ENCODE data around the gene P2RY6.

The P2RY6 gene

DNA sequence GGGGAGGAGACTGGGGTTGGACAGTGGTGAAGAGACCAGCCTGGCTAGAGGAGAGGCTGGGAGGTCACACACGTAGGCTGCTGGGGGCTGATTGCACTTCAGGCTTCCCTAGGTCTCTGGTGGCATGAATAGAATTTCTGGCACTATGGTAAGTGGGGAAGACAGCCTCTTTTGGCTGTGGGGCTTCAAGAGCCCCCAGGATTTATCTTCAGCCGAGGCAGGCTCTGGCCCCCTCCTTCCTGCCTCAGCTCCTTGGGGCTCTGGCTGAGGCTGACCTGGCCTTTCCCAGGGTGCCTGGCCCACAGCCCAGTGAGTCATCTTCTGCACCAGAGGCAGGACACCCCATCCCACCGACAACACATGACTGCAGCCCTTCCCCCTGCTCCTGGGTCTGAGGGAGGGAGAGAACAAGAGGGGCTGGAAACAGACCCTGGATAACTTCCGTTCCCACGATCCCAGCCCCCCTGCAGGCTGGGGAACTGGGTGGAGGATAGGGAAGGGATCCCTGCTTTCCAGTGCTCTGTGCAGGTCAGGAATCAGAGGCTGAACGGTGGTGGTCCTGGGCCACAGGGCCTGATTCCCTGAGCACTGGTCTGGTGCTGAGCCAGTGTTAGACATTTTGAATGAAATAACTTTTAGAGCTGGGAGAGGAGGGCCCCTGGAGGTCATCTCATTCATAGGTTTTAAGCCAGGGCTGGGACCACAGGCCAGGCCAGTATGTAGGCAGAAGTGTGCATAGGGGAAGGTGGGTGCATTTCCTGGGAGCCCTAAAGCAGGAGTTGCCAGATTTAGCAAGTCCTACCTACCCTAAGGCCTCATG is 62.5 kb downstream of the P2RY6 start:
- peak; percentile 81 for DNase-seq (ENCODE audit: low spot score)

DNA sequence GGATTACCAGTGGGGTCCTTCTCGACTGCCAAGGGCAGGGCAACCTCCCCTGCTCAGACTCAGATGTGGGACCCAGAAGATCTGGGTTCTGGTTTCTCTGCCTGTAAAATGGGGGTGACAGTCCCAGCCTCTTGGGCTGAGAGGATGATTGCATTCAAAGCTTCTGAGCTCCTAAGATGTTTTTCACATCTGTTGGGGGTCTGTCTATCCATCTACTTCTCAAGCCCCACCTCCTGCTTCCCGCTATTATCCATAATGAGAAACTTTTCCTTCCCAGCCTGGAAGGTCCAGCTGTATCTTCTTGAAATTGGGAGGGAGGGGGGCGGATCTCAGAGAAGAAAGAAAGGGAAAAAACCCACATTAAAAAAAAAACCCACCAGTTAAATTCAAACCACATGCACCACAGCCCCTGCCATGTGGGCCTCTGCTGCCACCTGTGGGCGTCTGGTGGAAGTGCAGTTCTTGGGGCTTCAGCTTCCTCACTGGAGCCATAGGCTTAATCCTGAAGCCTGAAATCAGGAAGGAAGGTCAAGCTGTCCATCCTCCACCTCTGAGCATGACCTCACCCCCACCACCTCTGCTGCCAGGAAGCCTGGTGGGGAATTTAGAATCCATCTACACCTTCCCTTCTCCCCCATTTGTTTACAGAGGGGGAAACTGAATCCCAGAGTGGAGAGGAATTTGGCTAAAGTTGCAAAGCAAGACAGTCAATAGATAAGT is 63.2 kb downstream of the P2RY6 start:
- peak; percentile 88 for DNase-seq (ENCODE audit: low spot score)

DNA sequence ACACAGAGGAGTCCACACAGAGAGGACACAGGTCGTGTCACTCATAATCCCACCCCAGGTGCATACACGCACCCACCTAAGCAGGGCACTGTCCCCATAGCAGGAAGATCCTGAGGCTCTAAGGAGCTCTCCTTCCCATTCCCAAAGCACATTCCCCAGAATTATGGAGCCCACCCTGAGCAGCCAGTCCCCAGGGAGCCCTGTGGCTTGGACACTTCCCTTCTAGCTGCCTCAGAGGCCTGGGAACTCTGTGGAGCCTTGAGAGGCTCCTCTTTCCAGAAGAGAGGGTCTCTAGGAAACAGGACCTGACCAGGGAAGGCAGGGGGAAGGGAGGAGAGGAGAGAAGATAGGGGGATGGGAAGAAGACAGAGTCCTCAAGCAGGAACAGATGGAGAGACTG is 65.7 kb downstream of the P2RY6 start:
- no peak for DNase-seq (ENCODE audit: low spot score)

DNA sequence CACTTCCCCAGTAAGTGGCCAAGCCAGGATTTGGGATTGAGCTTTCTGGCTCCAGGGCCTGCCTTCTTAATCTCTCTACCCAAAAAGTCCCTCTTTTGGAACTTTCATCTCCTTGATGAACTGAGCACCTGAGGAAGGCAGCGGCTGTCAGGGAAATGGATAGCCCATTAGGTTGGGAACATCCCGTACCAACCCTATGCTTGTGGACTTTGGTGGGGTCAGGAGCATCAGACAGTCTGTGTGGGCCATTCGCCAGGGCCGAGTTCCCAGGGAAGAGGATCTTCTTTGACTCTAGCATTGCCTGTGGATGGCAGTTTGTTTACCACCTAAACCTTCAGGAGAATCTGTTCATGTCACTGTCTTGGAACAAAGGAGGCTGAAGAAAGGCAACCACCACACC is 66.1 kb downstream of the P2RY6 start:
- DNase-seq (ENCODE audit: low spot score), result no peak

DNA sequence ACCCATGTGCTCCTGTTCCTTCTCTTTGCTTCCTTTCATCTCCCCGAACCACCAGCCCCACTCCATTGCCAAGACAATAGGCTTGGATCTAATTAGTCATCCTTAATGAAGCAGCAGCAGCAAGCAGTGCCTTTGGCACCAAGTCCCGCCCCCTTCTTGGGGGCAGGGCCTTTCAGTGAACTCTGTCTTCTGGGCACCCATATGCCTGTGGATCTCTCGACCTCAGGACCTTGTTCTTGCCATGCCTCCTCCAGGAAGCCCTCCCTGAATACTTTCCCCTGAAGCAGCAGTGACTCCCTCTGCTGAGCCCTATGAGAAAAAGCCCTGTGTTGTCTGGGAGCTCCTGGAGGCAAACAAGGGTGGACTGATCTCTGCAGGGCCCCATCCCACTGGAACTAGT is 68.0 kb downstream of the P2RY6 start:
- DNase-seq (ENCODE audit: low spot score), result no peak

GRCh38 chr11:73342633-73343032 is 70.5 kb downstream of the P2RY6 start:
- DNase-seq (ENCODE audit: low spot score), result no peak

DNA sequence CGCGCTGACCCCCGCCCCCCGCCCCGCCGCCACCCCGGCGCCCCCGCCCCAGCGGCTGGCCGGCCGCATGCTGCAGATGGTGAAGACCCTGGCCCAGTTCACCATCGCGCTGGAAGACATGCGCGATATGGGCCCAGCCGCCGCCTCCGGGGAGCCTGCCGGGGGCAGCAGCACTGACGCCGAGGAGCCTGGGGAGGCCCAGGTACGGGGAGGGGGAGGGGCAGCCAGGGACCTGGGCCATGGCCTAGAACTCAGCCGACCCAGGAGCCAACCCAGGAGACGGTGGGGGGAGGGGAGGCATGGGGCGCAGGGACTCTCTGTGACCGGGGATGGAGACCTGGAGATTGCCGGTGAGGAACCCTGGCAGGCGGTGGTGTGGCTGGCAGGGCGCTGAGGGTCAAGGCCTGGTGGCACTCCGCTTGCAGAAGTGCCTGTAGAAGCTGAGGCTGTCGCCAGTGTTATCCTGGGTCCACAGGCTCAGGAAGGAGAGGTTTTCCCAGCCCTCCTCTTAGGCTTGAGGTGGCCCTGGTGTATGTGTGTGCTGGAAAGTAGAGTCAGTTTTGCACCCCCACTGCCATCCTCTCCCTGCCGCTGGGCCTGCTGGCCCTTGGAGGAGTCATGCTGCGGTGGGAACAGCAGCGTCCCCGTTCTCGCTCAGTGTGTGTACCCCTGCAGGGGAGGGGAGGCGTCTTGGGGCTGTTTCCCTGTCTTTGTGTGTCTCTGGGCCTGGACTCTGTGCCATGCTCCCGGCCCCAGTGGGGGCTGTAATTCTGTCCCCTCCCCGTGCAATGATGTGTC is 71.1 kb downstream of the P2RY6 start:
- no peak for DNase-seq (ENCODE audit: low spot score)

DNA sequence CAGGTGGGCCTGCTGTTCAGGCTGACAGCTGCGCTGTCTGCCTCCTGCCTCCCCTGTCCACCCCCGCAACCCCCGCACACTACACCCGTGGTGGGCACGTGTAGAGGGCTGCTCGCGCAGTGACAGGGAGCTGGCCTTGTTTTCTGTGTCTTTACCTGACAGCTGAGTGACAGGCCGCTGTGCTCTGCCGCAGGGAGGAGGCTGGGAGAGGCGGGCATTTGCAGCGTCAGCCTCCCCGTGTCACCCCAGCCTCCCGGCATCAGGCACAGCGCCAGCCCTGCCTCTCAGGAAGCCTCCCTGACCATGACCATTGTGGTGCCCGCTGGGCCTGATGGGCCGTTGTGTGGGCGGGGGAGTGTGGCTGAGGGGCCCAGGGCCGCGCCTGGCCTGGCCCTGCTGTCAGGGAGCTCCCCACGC is 72.1 kb downstream of the P2RY6 start:
- no peak for DNase-seq (ENCODE audit: low spot score)

- no peak for DNase-seq (ENCODE audit: low spot score)
These were observed 73.5 kb downstream of the P2RY6 start for GRCh38 chr11:73345481-73346160.

DNA sequence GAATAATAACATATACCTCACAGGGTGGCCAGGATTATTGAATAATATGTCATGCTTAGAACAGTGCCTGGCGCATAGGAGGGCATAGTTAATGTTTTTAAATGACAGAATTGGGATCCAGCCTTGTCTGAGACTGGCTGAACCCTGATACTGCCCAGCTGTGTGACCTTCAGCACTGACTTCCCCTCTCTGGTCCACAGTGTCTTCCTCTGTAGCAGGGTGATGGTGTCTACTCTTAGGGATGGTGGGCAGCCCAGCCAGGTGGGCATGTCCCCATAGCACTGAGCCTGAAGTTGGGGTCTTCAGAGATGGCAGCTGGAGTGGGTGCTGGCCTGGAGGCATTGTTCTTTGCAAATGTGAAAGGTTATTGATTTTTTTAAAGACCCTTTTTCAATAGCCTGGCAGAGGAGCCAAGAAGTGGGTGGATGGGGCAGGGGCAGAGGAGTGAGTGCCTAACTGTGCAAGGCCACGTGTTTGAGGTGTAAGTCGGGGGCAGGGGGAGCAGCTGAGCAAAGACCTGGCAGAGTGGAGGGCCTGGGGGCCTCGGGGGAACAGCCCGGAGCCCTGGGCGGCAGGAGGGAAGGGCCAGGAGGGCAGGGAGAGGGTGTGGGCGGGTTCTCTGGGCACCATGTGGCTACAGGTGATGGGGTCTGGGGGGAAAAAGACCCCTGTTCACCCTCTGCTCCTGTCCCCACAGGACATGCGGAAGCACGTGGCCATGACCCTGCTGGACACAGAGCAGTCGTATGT is 74.2 kb downstream of the P2RY6 start:
- no peak for DNase-seq (ENCODE audit: low spot score)

GRCh38 chr11:73347067-73347466 is 74.9 kb downstream of the P2RY6 start:
- no peak for DNase-seq (ENCODE audit: low spot score)

All from AG08396 (cell line).